Right lobe of liver (tissue), 4 donors: Measurements from ENCODE around the gene STXBP6.

Source experiments
- POLR2A ChIP-seq: fragments of 450-650 bp; IDR thresholded peaks from one replicate; pipeline ENCODE4 v1.6.1; 2017; ENCODE audit warnings: antibody characterized with exemption, mild to moderate bottlenecking
- TF ChIP-seq, protein P1 (sequence below), 4 donors: fragments of 200-600 bp in 3 of 4; fragments of 450-650 bp in 1 of 4; IDR thresholded peaks; one replicate each; pipeline versions ENCODE4 v1.5.1 to v1.8.0; 2016 to 2022; ENCODE audit warnings: antibody characterized with exemption in 4 of 4, mild to moderate bottlenecking in 2 of 4
- donor health status: DM: no; HTN: no; CAD: no.
- donor health status: DM: no; HTN: no; CAD: no.
- donor health status: DM: no; HTN: yes; CAD: no.

DNA sequence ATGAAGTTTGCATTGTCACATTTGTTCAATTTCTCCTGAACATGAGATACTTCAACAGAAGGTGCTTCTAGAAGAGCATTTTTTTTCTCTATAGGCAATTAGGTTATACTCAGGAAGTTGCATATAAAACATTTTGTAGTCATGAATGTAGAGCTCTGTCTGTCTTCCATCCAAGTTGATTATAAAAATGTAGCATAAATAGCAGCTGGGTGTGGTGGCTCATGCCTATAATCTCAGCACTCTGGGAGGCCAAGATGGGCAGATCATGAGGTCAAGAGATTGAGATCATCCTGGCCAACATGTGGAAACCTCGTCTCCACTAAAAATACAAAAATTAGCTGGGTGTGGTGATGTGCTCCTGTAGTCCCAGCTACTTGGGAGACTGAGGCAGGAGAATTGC, 39.5 kb upstream of the STXBP6 start:
- TF ChIP-seq, protein P1, sequence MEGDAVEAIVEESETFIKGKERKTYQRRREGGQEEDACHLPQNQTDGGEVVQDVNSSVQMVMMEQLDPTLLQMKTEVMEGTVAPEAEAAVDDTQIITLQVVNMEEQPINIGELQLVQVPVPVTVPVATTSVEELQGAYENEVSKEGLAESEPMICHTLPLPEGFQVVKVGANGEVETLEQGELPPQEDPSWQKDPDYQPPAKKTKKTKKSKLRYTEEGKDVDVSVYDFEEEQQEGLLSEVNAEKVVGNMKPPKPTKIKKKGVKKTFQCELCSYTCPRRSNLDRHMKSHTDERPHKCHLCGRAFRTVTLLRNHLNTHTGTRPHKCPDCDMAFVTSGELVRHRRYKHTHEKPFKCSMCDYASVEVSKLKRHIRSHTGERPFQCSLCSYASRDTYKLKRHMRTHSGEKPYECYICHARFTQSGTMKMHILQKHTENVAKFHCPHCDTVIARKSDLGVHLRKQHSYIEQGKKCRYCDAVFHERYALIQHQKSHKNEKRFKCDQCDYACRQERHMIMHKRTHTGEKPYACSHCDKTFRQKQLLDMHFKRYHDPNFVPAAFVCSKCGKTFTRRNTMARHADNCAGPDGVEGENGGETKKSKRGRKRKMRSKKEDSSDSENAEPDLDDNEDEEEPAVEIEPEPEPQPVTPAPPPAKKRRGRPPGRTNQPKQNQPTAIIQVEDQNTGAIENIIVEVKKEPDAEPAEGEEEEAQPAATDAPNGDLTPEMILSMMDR (IDR thresholded peaks at IDR 0.05), result no peak
- no peak for TF ChIP-seq POLR2A
